ENCODE measurements around the gene MED22. TPM values are rescaled to one million over a fixed set of nuclear protein-coding genes. Genes with fewer than 3 reads are reported as not detected.

MED22 gene
- total and polyA plus RNA-seq, 2 experiments from 2014 or later, result 18.8 to 23.4 TPM

GRCh38 chr9:133361507-133362092, 13.7 kb upstream of the MED22 start:
- no peaks in the 10 kb centered on the region for H3K36me3 ChIP-seq (replicated peaks; ENCODE audit: insufficient read depth, low read depth)
- no peaks in the 10 kb centered on the region for H3K27me3 ChIP-seq
- no peak overlapping the region for H2AFZ ChIP-seq
- H3K27ac ChIP-seq, result no peak overlapping the region
- peaks cover 14% of the 10 kb centered on the region for H3K4me1 ChIP-seq (ENCODE audit: insufficient read depth)
- H3K9me3 ChIP-seq (ENCODE audit: low read depth), result no peaks in the 10 kb centered on the region
- H3K9me2 ChIP-seq (replicated peaks; ENCODE audit: insufficient read depth), result no peaks in the 10 kb centered on the region
- H3K4me2 ChIP-seq, result no peak overlapping the region
- 91% methylated on average over 13 of the region's 13 CpGs for WGBS (ENCODE audit: low lambda C conversion rate, missing lambda C conversion rate)
- TF ChIP-seq EZH2 (IDR thresholded peaks at IDR 0.05; ENCODE audit: borderline replicate concordance) (no peak), CTCF (IDR thresholded peaks at IDR 0.05; ENCODE audit: poor library complexity) (no peak), EZH2phosphoT487 (IDR thresholded peaks at IDR 0.05; ENCODE audit: low read depth, severe bottlenecking, unreplicated experiment) (no peak)
- no peak overlapping the region for H3K4me3 ChIP-seq
- peaks cover 69% of the 10 kb centered on the region for H3K79me2 ChIP-seq
- DNase-seq (ENCODE audit: low spot score), result no peak
- H4K20me1 ChIP-seq (ENCODE audit: insufficient read depth, poor library complexity, severe bottlenecking), result peaks cover 53% of the 10 kb centered on the region

GRCh38 chr9:133360400-133361393, 12.8 kb upstream of the MED22 start:
- Histone ChIP-seq H3K79me2 (peaks cover 64% of the 10 kb centered on the region), H3K9me2 (replicated peaks; ENCODE audit: insufficient read depth) (no peaks in the 10 kb centered on the region), H3K27ac (peak overlapping the region; percentile 31), H3K4me1 (ENCODE audit: insufficient read depth) (peaks cover 14% of the 10 kb centered on the region), H3K36me3 (replicated peaks; ENCODE audit: insufficient read depth, low read depth) (no peaks in the 10 kb centered on the region), H3K27me3 (no peaks in the 10 kb centered on the region), H3K4me2 (no peak overlapping the region), H3K4me3 (no peak overlapping the region), H2AFZ (no peak overlapping the region), H3K9me3 (ENCODE audit: low read depth) (no peaks in the 10 kb centered on the region), H4K20me1 (ENCODE audit: insufficient read depth, poor library complexity, severe bottlenecking) (peaks cover 44% of the 10 kb centered on the region)
- WGBS (ENCODE audit: low lambda C conversion rate, missing lambda C conversion rate), result 89% methylated on average over 21 of the region's 21 CpGs
- no peak for DNase-seq (ENCODE audit: low spot score)
- TF ChIP-seq EZH2 (IDR thresholded peaks at IDR 0.05; ENCODE audit: borderline replicate concordance) (no peak), EZH2phosphoT487 (IDR thresholded peaks at IDR 0.05; ENCODE audit: low read depth, severe bottlenecking, unreplicated experiment) (no peak), CTCF (IDR thresholded peaks at IDR 0.05; ENCODE audit: poor library complexity) (no peak)

- Histone ChIP-seq H3K9me2 (replicated peaks; ENCODE audit: insufficient read depth) (no peaks in the 10 kb centered on the region), H3K4me2 (no peak overlapping the region), H2AFZ (no peak overlapping the region), H3K4me1 (ENCODE audit: insufficient read depth) (peaks cover 21% of the 10 kb centered on the region), H3K9me3 (ENCODE audit: low read depth) (no peaks in the 10 kb centered on the region), H3K79me2 (peaks cover 65% of the 10 kb centered on the region), H3K27me3 (no peaks in the 10 kb centered on the region), H3K4me3 (no peak overlapping the region), H3K36me3 (replicated peaks; ENCODE audit: insufficient read depth, low read depth) (no peaks in the 10 kb centered on the region), H3K27ac (no peak overlapping the region), H4K20me1 (ENCODE audit: insufficient read depth, poor library complexity, severe bottlenecking) (peaks cover 33% of the 10 kb centered on the region)
- DNase-seq (ENCODE audit: low spot score), result peak; percentile 59
- 70% methylated on average over 20 of the region's 20 CpGs for WGBS (ENCODE audit: low lambda C conversion rate, missing lambda C conversion rate)
- TF ChIP-seq CTCF (IDR thresholded peaks at IDR 0.05; ENCODE audit: poor library complexity) (peak; percentile 39), EZH2 (IDR thresholded peaks at IDR 0.05; ENCODE audit: borderline replicate concordance) (no peak)
Observed at GRCh38 chr9:133359399-133360175, 11.7 kb upstream of the MED22 start.
